Inferior parietal cortex (tissue), 1 donor: ENCODE data around the gene DIABLO.
"Not testable (repeated sequence)": the region's sequence is repeated elsewhere in the genome, so short reads cannot be mapped to it uniquely, and the experiment has no call there.

Experiments
- DNase-seq: peaks from one replicate; pipeline ENCODE4 v3.0.0-alpha.2; 2016; ENCODE audit errors: extremely low spot score

Gene DIABLO

GRCh38 chr12:122225683-122226365 lies at the start of gene DIABLO:
TSS of gene DIABLO (minus strand) at chr12:122226052. CDS start at chr12:122226014, 38 bp downstream.
- peak; percentile 99 for DNase-seq

DNA sequence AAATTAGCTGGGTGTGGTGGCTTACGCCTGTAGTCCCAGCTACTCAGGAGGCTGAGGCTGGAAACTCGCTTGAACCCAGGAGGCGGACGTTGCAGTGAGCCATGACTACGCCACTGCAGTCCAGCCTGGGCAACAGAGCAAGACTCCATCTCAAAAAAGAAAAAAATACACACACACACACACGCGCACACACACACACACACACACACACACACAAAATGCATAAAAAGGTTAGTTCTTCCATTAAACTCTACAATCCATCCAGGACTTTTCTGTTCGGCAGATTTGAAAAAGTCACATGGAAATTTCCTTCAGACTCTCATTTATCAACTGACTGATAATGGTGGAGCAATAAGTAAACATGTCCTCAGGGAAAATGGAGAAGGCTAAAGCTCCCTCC lies 49.6 kb upstream of the DIABLO start:
- DNase-seq, result no peak

DNA sequence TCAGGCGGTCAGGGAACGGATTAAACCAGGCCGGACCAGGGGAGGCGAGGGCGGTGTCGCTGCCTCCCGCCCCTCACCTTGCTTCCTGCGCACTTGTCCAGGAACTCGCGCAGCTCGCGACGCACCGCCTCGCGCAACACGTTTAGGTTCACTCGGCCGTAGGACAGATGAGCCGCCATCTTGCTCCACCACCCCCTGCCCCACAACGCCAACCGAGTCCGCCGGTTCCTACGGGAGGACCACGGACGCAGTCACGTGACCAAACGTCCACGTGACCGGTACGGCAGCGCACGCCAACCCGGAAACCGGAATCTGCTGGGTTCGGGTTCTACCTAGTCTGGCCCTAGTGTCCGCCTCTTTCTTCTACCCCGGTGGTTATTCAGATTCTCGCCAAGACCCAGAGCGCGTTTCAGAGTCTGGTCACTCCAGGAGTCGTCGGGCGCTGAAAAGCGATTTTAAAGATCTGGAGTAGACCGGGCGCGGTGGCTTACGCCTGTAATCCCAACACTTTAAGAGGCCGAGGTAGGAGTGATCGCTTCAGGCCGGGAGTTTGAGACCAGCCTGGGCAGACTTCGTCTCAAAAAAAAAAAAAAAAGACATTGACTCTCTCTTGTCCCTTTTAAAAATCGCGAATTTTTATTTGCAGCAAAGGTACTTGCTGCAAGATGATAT lies 40.5 kb upstream of the DIABLO start, which contains the start of gene VPS33A:
TSS of gene VPS33A (minus strand) at position 265 of the 672 bp plus-strand sequence. CDS start at position 179, 86 bp downstream.
- DNase-seq, result peak; percentile 96

- no peak for DNase-seq
Measured at GRCh38 chr12:122265886-122266229, 40.0 kb upstream of the DIABLO start.

DNA sequence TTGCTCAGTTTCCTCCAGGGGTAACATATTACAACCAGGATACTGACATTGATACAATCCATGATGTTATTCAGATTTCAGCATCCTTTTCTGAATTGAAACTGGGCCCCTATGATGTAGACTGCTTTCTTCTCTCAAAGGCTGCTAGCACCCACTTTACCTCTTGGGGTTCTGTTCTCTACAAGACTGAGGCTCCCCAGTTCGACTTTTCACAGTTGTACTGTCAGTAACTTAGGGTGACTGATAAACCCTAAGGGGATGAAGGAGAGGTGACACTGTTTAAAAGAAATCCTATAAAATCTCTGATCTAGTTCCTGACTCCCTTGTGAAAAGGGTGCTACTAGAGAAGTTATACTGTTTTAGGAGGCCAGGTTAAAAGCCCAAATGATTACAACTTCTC lies 39.6 kb upstream of the DIABLO start:
- DNase-seq, result no peak

DNA sequence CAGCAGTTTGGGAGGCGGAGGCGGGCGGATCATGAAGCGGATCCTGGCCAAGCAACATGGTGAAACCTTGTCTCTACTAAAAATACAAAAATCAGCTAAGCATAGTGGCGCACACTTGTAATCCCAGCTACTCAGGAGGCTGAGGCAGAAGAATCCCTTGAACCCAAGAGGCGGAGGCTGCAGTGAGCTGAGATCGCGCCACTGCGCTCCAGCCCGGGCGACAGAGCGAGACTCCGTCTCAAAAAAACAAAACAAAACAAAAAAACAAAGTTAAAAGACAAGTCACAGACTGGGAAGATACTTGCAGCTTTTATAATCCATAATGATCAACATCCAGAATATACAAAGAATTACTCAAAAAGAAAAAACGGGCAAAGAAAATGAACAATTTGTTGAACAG lies 34.9 kb upstream of the DIABLO start:
- not testable (repeated sequence) for DNase-seq

DNA sequence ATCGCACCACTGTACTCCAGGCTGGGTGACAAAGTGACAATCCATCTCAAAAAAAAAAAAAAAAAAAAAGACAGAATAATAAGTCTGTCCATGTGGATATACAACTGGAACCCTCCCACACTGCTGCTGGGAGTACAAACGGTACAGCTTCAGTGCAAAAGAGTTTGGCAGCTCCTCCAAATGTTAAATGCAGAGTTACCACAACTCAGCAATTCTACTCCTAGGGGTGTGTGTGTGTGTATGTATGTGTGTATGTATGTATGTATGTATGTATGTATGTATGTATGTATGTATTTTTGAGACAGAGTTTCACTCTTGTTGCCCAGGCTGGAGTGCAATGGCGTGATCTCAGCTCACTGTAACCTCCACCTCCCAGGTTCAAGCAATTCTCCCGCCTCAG lies 33.1 kb upstream of the DIABLO start:
- not testable (repeated sequence) for DNase-seq

GRCh38 chr12:122258462-122258861 lies 32.6 kb upstream of the DIABLO start:
- DNase-seq, result not testable (repeated sequence)

GRCh38 chr12:122250536-122250935 lies 24.7 kb upstream of the DIABLO start:
- DNase-seq, result no peak

GRCh38 chr12:122250047-122250446 lies 24.2 kb upstream of the DIABLO start:
- DNase-seq, result no peak

- DNase-seq, result no peak
Measured at GRCh38 chr12:122245553-122245952, 19.7 kb upstream of the DIABLO start.

DNA sequence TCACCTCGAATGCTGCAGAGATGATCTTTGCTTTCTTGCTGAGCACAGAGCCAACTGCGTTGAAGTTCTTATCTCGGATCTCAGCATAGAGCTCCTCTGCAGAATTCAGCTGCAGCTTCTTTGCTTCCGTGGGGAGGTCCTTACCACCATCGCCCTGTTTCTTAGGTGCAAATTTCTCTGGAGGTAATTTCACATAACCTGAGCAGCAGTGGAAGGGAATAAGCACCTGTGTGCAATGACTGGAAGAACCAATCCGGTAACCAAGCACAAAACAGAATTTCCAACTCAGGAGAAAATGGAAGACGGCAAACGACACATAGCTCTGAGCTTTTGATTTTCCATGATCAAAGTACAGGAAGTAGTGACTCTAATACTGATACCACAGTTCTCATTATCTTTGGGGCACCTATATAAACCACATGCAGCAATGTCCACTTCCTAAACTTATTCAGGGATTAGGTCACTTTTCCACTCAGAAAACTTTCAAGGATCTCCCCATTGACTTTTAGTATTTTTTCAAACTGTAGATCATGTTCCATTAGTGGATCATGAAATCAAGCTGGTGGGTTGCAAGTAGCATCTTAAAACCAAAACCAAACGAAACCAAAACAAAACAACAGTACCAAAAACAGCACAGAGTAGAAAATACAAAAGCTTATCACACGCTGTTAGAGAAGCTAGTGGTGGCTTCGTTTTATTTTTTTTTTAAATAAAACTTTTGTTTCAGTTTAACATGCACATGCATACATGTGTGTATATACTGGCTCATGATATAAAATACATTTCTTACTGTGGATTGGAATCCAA lies 18.9 kb upstream of the DIABLO start:
- no peak for DNase-seq

- DNase-seq, result no peak
Measured at GRCh38 chr12:122243965-122244364, 18.1 kb upstream of the DIABLO start.

DNA sequence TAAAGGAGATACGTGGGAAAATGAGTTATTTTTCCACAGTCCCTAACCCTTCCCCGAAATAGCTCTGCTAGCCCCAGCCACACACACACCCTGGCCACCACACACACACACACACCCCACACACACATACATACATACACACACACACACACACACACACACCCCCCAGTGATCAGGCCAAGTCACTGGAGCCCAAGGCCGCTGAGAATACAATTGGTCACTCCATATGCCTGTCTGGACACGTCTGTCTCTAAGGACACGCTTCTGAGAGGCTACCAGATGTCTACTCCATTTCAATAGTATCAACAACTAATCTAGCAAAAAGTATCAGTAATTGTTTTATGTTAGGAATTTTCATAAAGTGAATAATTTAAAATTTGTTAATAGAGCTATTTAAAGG lies 13.0 kb upstream of the DIABLO start:
- DNase-seq, result no peak

DNA sequence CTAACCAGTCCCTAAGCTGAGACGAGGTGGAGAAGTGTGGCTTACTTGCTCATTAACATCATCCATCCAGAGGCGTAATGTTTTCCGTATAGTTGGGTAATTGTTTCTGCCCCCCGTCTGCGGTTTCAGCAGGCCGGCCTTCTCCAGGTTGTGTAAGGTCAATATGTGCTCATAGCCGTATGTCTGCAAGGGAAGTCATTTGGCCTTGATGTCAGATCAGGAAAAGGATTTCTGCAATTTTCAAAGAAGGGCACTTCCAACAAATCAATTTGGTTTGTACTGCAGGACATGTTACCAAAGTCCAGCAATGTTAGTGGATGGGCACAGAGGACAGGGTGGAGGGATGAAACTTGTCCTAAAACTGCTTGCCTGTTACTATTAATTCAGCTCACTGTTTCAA lies 9.9 kb upstream of the DIABLO start:
- no peak for DNase-seq

DNA sequence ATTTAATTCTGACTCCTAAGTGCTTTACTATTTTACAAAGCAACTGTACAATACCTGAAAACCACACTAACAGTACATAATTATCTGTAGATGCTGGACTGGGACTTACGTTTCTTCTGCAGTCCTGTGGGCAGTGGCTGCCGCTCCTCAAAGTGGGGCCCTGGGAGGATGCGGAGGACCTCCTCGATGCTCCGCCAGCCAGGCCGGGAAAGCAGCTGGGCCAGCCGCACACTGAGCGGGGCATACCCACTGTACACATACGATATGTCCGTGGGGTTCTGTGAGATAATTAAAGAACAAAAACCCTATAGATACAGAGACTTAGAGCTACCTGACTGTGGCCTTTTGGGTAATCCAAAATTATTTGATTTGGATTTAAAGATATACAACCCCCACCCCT lies 6.8 kb upstream of the DIABLO start:
- no peak for DNase-seq

- no peak for DNase-seq
Measured at GRCh38 chr12:122230798-122231197, 4.9 kb upstream of the DIABLO start.

DNA sequence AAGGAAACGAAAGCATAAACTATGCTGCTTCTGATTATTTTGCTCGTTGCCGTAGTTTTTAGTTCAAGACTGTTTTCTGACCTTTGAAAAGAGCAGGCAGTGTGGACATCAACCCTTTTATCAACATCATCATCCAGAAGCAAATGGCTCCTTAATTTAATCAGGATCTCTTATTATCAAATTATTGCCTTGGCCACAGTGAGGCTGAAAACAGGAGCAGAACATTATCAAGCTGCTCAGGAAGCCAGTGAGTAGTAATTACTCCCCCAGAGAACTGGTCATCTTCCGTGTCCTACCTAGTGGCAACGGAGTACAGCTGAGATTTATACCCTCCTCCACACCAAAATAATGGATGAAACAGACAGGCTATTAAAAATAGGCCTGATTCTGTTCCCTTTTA lies 2.2 kb upstream of the DIABLO start:
- DNase-seq, result no peak

- no peak for DNase-seq
Measured at GRCh38 chr12:122227341-122227740, 1.5 kb upstream of the DIABLO start.

GRCh38 chr12:122226366-122227125 lies 694 bp upstream of the DIABLO start:
- no peak for DNase-seq

DNA sequence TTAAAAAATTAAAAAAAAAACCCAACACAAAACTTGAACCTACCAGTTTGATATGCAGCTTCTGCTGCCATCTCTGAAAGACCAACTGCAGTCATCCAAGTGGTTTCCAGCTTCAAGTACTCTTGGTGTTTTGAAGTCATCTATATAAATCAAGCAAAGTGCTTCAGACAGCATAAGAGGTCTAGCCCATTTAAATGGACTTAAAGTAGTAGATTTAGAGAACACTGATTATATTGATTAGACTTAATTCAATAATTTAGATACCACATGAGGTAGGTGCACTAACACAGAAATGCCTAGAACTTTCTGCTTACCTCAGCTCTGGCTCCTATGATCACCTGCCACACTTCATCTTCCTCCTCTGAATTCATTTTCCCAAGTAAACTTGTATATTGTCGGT lies 9.4 kb downstream of the DIABLO start:
- DNase-seq, result no peak

GRCh38 chr12:122215771-122216170 lies 10.1 kb downstream of the DIABLO start:
- DNase-seq, result no peak
